A549 (cell line): ENCODE measurements around the gene FBXL7. TPM values are rescaled to one million over a fixed set of nuclear protein-coding genes. Genes with fewer than 3 reads are reported as not detected.

ENCODE experiments used
- ATAC-seq, 2 experiments: fragments of 200-7000 bp in 1 of 2; fragments of >200 bp in 1 of 2; cut with Nextera tagmentation in 1 of 2; cut with Tn5 transposase in 1 of 2; 3 replicates each; pipeline versions ENCODE4 v1.8.0 to v1.9.1; 2018 to 2020; ENCODE audit warnings: mild to moderate bottlenecking in 1 of 2, moderate library complexity in 1 of 2
- CTCF ChIA-PET: fragments of 300-600 bp; sonication (Branson Sonifier 250); formaldehyde crosslinking; extraction: SDS; loops from one replicate; lab custom pipeline; 2021; ENCODE audit warnings: antibody characterized with exemption, inconsistent platforms; lab: Yijun Ruan, JAX
- POLR2A ChIA-PET: fragments of 350-600 bp; formaldehyde crosslinking; extraction: SDS; loops from one replicate; lab custom pipeline; 2021; ENCODE audit warnings: antibody characterized with exemption, inconsistent platforms; lab: Yijun Ruan, JAX
- DNase-seq, 2 experiments: peaks; one replicate each; pipeline versions ENCODE4 v3.0.0 to v3.0.0-alpha.2; 2011 to 2016; ENCODE audit warnings: low read depth in 1 of 2, low spot score in 1 of 2
- FAIRE-seq: peaks from 2 replicates; lab custom pipeline; 2011; peaks lifted over from hg19 to GRCh38; lab: Jason Lieb, UNC
- H3K27ac ChIP-seq, 2 experiments: fragments of >200 bp; sonication (Bioruptor Twin); formaldehyde crosslinking; 3 replicates each; pipeline ENCODE4 v1.5.1; 2016 to 2017
- H3K4me1 ChIP-seq: fragments of >200 bp; sonication (Bioruptor Twin); formaldehyde crosslinking; 3 replicates; pipeline ENCODE4 v1.6.1; 2016
- H3K4me2 ChIP-seq: fragments of >200 bp; sonication (Bioruptor Twin); formaldehyde crosslinking; 3 replicates; pipeline ENCODE4 v1.6.1; 2016
- H3K4me3 ChIP-seq: fragments of >200 bp; sonication (Bioruptor Twin); formaldehyde crosslinking; 3 replicates; pipeline ENCODE4 v1.5.1; 2016
- H3K9me3 ChIP-seq: fragments of >200 bp; sonication (Bioruptor Twin); formaldehyde crosslinking; 3 replicates; pipeline ENCODE4 v1.6.1; 2016
- CHD4 ChIP-seq: fragments of 200-600 bp; sonication (generic); IDR thresholded peaks from 2 replicates; pipeline ENCODE4 v1.6.1; 2016; ENCODE audit warnings: antibody characterized with exemption, mild to moderate bottlenecking, borderline replicate concordance
- CTCF ChIP-seq: fragments of >200 bp; sonication (Bioruptor Twin); formaldehyde crosslinking; IDR thresholded peaks from 3 replicates; pipeline ENCODE4 v1.5.1; 2016
- EHMT2 ChIP-seq: fragments of 200-600 bp; sonication (generic); IDR thresholded peaks from 2 replicates; pipeline ENCODE4 v1.6.1; 2016; ENCODE audit warnings: antibody characterized with exemption, low read depth, mild to moderate bottlenecking, moderate library complexity
- EP300 ChIP-seq, 2 experiments: fragments of >200 bp; sonication (Bioruptor Twin); formaldehyde crosslinking; IDR thresholded peaks; 2 replicates in 1 of 2; 3 replicates in 1 of 2; pipeline ENCODE4 v1.6.1; 2016 to 2017
- FOSL2 ChIP-seq, 2 experiments: fragments of 450-650 bp in 1 of 2; fragments of >200 bp in 1 of 2; sonication (Bioruptor Twin) in 1 of 2; formaldehyde crosslinking; IDR thresholded peaks; 2 replicates each; pipeline versions ENCODE4 v1.5.0 to v1.6.1; 2016 to 2020; ENCODE audit warnings: mild to moderate bottlenecking in 1 of 2, moderate library complexity in 1 of 2
- GATA3 ChIP-seq: IDR thresholded peaks from 2 replicates; pipeline ENCODE4 v1.6.1; 2012; ENCODE audit warnings: borderline replicate concordance
- HDAC2 ChIP-seq: fragments of 200-600 bp; sonication (generic); IDR thresholded peaks from 2 replicates; pipeline ENCODE4 v1.6.1; 2016
- HMGXB4 ChIP-seq: fragments of 250-450 bp; sonication (Bioruptor Pico); IDR thresholded peaks from 2 replicates; pipeline ENCODE4 v1.5.0; 2021; ENCODE audit warnings: mild to moderate bottlenecking, moderate library complexity, borderline replicate concordance
- HOXA7 ChIP-seq: fragments of 250-450 bp; sonication (Bioruptor Pico); IDR thresholded peaks from 2 replicates; pipeline ENCODE4 v1.5.0; 2020; ENCODE audit warnings: mild to moderate bottlenecking, moderate library complexity
- HOXB13 ChIP-seq: fragments of 250-450 bp; sonication (Bioruptor Pico); IDR thresholded peaks from 2 replicates; pipeline ENCODE4 v1.5.0; 2020; ENCODE audit warnings: low read depth, mild to moderate bottlenecking, moderate library complexity
- MAZ ChIP-seq: fragments of 150-350 bp; IDR thresholded peaks from 2 replicates; pipeline ENCODE4 v1.6.1; 2014; ENCODE audit warnings: antibody characterized with exemption, low read depth, low read length, borderline replicate concordance
- MYC ChIP-seq: IDR thresholded peaks from 2 replicates; pipeline ENCODE4 v1.6.1; 2012; ENCODE audit warnings: mild to moderate bottlenecking, inconsistent platforms, low read length, improper control_type of control experiment, borderline replicate concordance
- NFE2L2 ChIP-seq: fragments of 150-350 bp; conservative IDR thresholded peaks from 2 replicates; pipeline ENCODE4 v1.6.1; 2014; ENCODE audit warnings: low read length
- PBX3 ChIP-seq: IDR thresholded peaks from 2 replicates; pipeline ENCODE4 v1.6.1; 2012
- PHF8 ChIP-seq: fragments of 200-600 bp; sonication (generic); IDR thresholded peaks from 2 replicates; pipeline ENCODE4 v1.6.1; 2016; ENCODE audit warnings: low read depth, mild to moderate bottlenecking, antibody characterized with exemption, moderate library complexity, borderline replicate concordance
- RARB ChIP-seq: fragments of 250-450 bp; sonication (Bioruptor Pico); IDR thresholded peaks from 2 replicates; pipeline ENCODE4 v1.8.0; 2021; ENCODE audit warnings: mild to moderate bottlenecking, moderate library complexity
- REST ChIP-seq: fragments of 200-600 bp; sonication (generic); IDR thresholded peaks from 2 replicates; pipeline ENCODE4 v1.6.1; 2016; ENCODE audit warnings: antibody characterized with exemption, mild to moderate bottlenecking, moderate library complexity
- RNF2 ChIP-seq: fragments of 200-600 bp; sonication (generic); IDR thresholded peaks from 2 replicates; pipeline ENCODE4 v1.6.1; 2016; ENCODE audit warnings: low read depth, mild to moderate bottlenecking, antibody characterized with exemption, moderate library complexity, borderline replicate concordance
- SMC3 ChIP-seq: fragments of >200 bp; sonication (Bioruptor Twin); formaldehyde crosslinking; IDR thresholded peaks from 3 replicates; pipeline ENCODE4 v1.6.1; 2018; ENCODE audit warnings: inconsistent platforms
- SREBF2 ChIP-seq: fragments of 450-650 bp; IDR thresholded peaks from 2 replicates; pipeline ENCODE4 v1.6.1; 2014; ENCODE audit warnings: mild to moderate bottlenecking, moderate library complexity
- TFCP2L1 ChIP-seq: fragments of 250-450 bp; sonication (Bioruptor Pico); IDR thresholded peaks from 2 replicates; pipeline ENCODE4 v1.5.0; 2021; ENCODE audit warnings: mild to moderate bottlenecking
- USF2 ChIP-seq: fragments of 450-650 bp; IDR thresholded peaks from 2 replicates; pipeline ENCODE4 v1.6.1; 2014; ENCODE audit warnings: antibody characterized with exemption
- ZC3H11A ChIP-seq: fragments of 450-650 bp; IDR thresholded peaks from 2 replicates; pipeline ENCODE4 v1.6.1; 2014; ENCODE audit warnings: antibody characterized with exemption, mild to moderate bottlenecking
- WGBS: methylation state at CpG from one replicate; pipeline ENCODE4 v1.1.6; 2017; ENCODE audit errors: missing lambda C conversion rate; 5-methylcytosine and 5-hydroxymethylcytosine counted together
- polyA plus RNA-seq, 4 experiments: library from polyadenylated mRNA; depleted of rRNA in 3 of 4; stranded (reverse); fragments of >200 nt; fragmentation: RNase III in 1 of 4; extraction: RNeasy Plus Mini Kit Qiagen cat#74134 plus additional on column Dnase treatment in 1 of 4; gene quantifications; 2 replicates in 3 of 4; 3 replicates in 1 of 4; pipeline ENCODE4 v1.2.3, GENCODE V29; 2011 to 2017

Gene FBXL7
- polyA plus RNA-seq, 2 of the 4 experiments (the other 2 are of a cell fraction) = 0.90 to 1.7 TPM

- no peak overlapping the region for H3K4me3 ChIP-seq
- ATAC-seq (no peak), DNase-seq (no peak), FAIRE-seq (no peak)
- no peaks in the 10 kb centered on the region for H3K9me3 ChIP-seq
- no peak overlapping the region for H3K4me2 ChIP-seq
- no peaks in the 10 kb centered on the region for H3K4me1 ChIP-seq
- ChIA-PET CTCF (interaction anchor here (1.1 kb wide), 1 partner anchor 51 kb away, joined by 3 read pairs; no protein-coding TSS in a partner anchor), POLR2A (no interaction called here)
- H3K27ac ChIP-seq = no peak overlapping the region
- 9% methylated on average over 2 of the region's 2 CpGs for WGBS
- TF ChIP-seq RARB (no peak), TFCP2L1 (CRISPR knock-in tag) (no peak), MYC (no peak), ZC3H11A (no peak), CTCF (no peak), HOXA7 (CRISPR knock-in tag) (no peak), SREBF2 (no peak), GATA3 (no peak), FOSL2 (IDR thresholded peaks at IDR 0.05) (no peak), FOSL2 (CRISPR knock-in tag; IDR thresholded peaks at IDR 0.05) (no peak), USF2 (no peak), PHF8 (no peak)
These were observed 139.3 kb downstream of the FBXL7 start for GRCh38 chr5:15639288-15639687.

- H3K27ac ChIP-seq = no peak overlapping the region
- 29% methylated on average over 5 of the region's 5 CpGs for WGBS
- no peaks in the 10 kb centered on the region for H3K4me1 ChIP-seq
- H3K4me2 ChIP-seq = no peak overlapping the region
- TF ChIP-seq HMGXB4 (CRISPR knock-in tag) (no peak), EHMT2 (no peak), NFE2L2 (no peak), HOXB13 (CRISPR knock-in tag) (no peak), RARB (no peak), CHD4 (no peak), SMC3 (no peak), REST (no peak), HDAC2 (no peak), CTCF (no peak), PBX3 (no peak), EP300 (IDR thresholded peaks at IDR 0.05) (no peak), ZC3H11A (no peak), MAZ (no peak), RNF2 (no peak), USF2 (no peak), PHF8 (no peak)
- ChIA-PET POLR2A (no interaction called here), CTCF (no interaction called here)
- no peak for FAIRE-seq
- ATAC-seq = no peak
- H3K9me3 ChIP-seq = no peaks in the 10 kb centered on the region
- no peak overlapping the region for H3K4me3 ChIP-seq
- DNase-seq = no peak
These were observed 140.1 kb downstream of the FBXL7 start for GRCh38 chr5:15640116-15640515.
